Smooth muscle cell (in vitro differentiated cells): ENCODE results near the gene PPARA. TPM values are rescaled to one million over a fixed set of nuclear protein-coding genes. Genes with fewer than 3 reads are reported as not detected.

Experiments
- DNase-seq: peaks from one replicate; lab custom pipeline; 2025; ENCODE audit not compliant: unreplicated experiment; lab: John Stamatoyannopoulos, UW
- H2AFZ ChIP-seq: fragments of 200-600 bp; sonication (generic); 2 replicates; pipeline ENCODE4 v1.6.0; 2016; ENCODE audit warnings: antibody characterized with exemption, low read depth, mild to moderate bottlenecking
- H3F3A ChIP-seq: fragments of 200-600 bp; sonication (generic); 2 replicates; pipeline ENCODE4 v1.6.0; 2017; ENCODE audit warnings: antibody characterized with exemption, low read depth
- H3K27ac ChIP-seq: fragments of 200-600 bp; sonication (generic); 2 replicates; pipeline ENCODE4 v1.5.1; 2016; ENCODE audit warnings: low read depth, mild to moderate bottlenecking
- H3K27me3 ChIP-seq: fragments of 200-600 bp; sonication (generic); 2 replicates; pipeline ENCODE4 v1.6.1; 2016; ENCODE audit warnings: low read depth, mild to moderate bottlenecking
- H3K36me3 ChIP-seq: fragments of 200-600 bp; sonication (generic); 2 replicates; pipeline ENCODE4 v1.5.1; 2016; ENCODE audit warnings: low read depth
- H3K4me1 ChIP-seq: fragments of 200-600 bp; sonication (generic); 2 replicates; pipeline ENCODE4 v1.5.1; 2016; ENCODE audit warnings: low read depth
- H3K4me2 ChIP-seq: fragments of 200-600 bp; sonication (generic); 2 replicates; pipeline ENCODE4 v1.6.0; 2016; ENCODE audit warnings: mild to moderate bottlenecking
- H3K4me3 ChIP-seq: fragments of 200-600 bp; sonication (generic); 2 replicates; pipeline ENCODE4 v1.5.1; 2016; ENCODE audit warnings: mild to moderate bottlenecking
- H3K79me2 ChIP-seq: fragments of 200-600 bp; sonication (generic); 2 replicates; pipeline ENCODE4 v1.6.0; 2016; ENCODE audit warnings: low read depth, mild to moderate bottlenecking
- H3K9ac ChIP-seq: fragments of 200-600 bp; sonication (generic); 2 replicates; pipeline ENCODE4 v1.6.0; 2016; ENCODE audit warnings: low read depth
- H3K9me3 ChIP-seq: fragments of 200-600 bp; sonication (generic); replicated peaks from 2 replicates; pipeline ENCODE4 v1.5.1; 2016; ENCODE audit warnings: low read depth
- H4K20me1 ChIP-seq: fragments of 200-600 bp; sonication (generic); 2 replicates; pipeline ENCODE4 v1.6.0; 2016; ENCODE audit warnings: low read depth
- CTCF ChIP-seq: fragments of 200-600 bp; sonication (generic); IDR thresholded peaks from 2 replicates; pipeline ENCODE4 v1.5.1; 2017; ENCODE audit warnings: borderline replicate concordance, mild to moderate bottlenecking, antibody characterized with exemption; ENCODE audit not compliant: insufficient read depth, poor library complexity, severe bottlenecking
- WGBS: methylation state at CpG from one replicate; pipeline ENCODE4 v1.1.7; 2016; ENCODE audit warnings: low lambda C conversion rate; 5-methylcytosine and 5-hydroxymethylcytosine counted together
- polyA plus RNA-seq: library from polyadenylated mRNA; unstranded; fragments of >200 nt; fragmentation: Nextera tagmentation; extraction: Ambion mirVana; gene quantifications from 2 replicates; pipeline ENCODE4 v1.2.1, GENCODE V29; 2016
- total RNA-seq: library from RNA; depleted of rRNA; stranded (reverse); fragments of >200 nt; gene quantifications from 2 replicates; pipeline ENCODE4 v1.2.3, GENCODE V29; 2014

The PPARA gene
- total and polyA plus RNA-seq, 2 experiments from 2014 or later, result 9.2 to 18.0 TPM

GRCh38 chr22:46122980-46123693, 27.2 kb upstream of the PPARA start:
- H3K9me3 ChIP-seq, result no peaks in the 10 kb centered on the region
- H3F3A ChIP-seq, result no peaks in the 10 kb centered on the region
- H4K20me1 ChIP-seq, result no peaks in the 10 kb centered on the region
- H3K36me3 ChIP-seq, result no peaks in the 10 kb centered on the region
- no peaks in the 10 kb centered on the region for H3K4me1 ChIP-seq
- no peak overlapping the region for H3K4me3 ChIP-seq
- TF ChIP-seq CTCF, result no peak
- no peaks in the 10 kb centered on the region for H3K27me3 ChIP-seq
- no peak overlapping the region for H2AFZ ChIP-seq
- no peak for DNase-seq
- no peak overlapping the region for H3K9ac ChIP-seq
- 86% methylated on average over 19 of the region's 19 CpGs for WGBS
- no peak overlapping the region for H3K4me2 ChIP-seq
- no peaks in the 10 kb centered on the region for H3K79me2 ChIP-seq
- H3K27ac ChIP-seq, result no peak overlapping the region

- 96% methylated on average over 14 of the region's 15 CpGs for WGBS
- Histone ChIP-seq H3K27ac (no peak overlapping the region), H3K79me2 (no peaks in the 10 kb centered on the region), H3K27me3 (no peaks in the 10 kb centered on the region), H3K36me3 (no peaks in the 10 kb centered on the region), H3K9ac (no peak overlapping the region), H3K4me3 (no peak overlapping the region), H3K4me1 (no peaks in the 10 kb centered on the region), H2AFZ (no peak overlapping the region), H3F3A (no peaks in the 10 kb centered on the region), H4K20me1 (no peaks in the 10 kb centered on the region), H3K9me3 (no peaks in the 10 kb centered on the region), H3K4me2 (no peak overlapping the region)
- DNase-seq, result no peak
- no peak for TF ChIP-seq CTCF
Observed at GRCh38 chr22:46123694-46124382, 26.5 kb upstream of the PPARA start.

GRCh38 chr22:46124383-46125144, 25.8 kb upstream of the PPARA start:
- Histone ChIP-seq H2AFZ (no peak overlapping the region), H3F3A (no peaks in the 10 kb centered on the region), H4K20me1 (no peaks in the 10 kb centered on the region), H3K4me1 (no peaks in the 10 kb centered on the region), H3K9ac (no peak overlapping the region), H3K9me3 (no peaks in the 10 kb centered on the region), H3K36me3 (no peaks in the 10 kb centered on the region), H3K4me2 (no peak overlapping the region), H3K79me2 (no peaks in the 10 kb centered on the region), H3K27me3 (no peaks in the 10 kb centered on the region), H3K4me3 (no peak overlapping the region), H3K27ac (no peak overlapping the region)
- no peak for DNase-seq
- 90% methylated on average over 12 of the region's 12 CpGs for WGBS
- no peak for TF ChIP-seq CTCF
